NCI-H2196 (cell line): ENCODE measurements around the gene FPGS.
A peak's percentile ranks its signal among the peaks of the same experiment; 100 is the strongest.
"Not testable (repeated sequence)": the region's sequence is repeated elsewhere in the genome, so short reads cannot be mapped to it uniquely, and the experiment has no call there.

Experiments used
- DNase-seq: peaks from one replicate; lab custom pipeline; 2025; ENCODE audit not compliant: unreplicated experiment; lab: John Stamatoyannopoulos, UW

Gene FPGS

GRCh38 chr9:127802576-127803443 is at the start of gene FPGS:
TSS of gene FPGS (plus strand) at chr9:127802882. CDS start at chr9:127802925, 43 bp downstream.
- DNase-seq, result peak; percentile 89

GRCh38 chr9:127753148-127753547 is 49.5 kb upstream of the FPGS start:
- DNase-seq, result no peak

- no peak for DNase-seq
Observed at GRCh38 chr9:127753622-127754021, 49.1 kb upstream of the FPGS start.

GRCh38 chr9:127754099-127755060 is 48.3 kb upstream of the FPGS start:
- peak; percentile 71 for DNase-seq

GRCh38 chr9:127755061-127756060 is 47.3 kb upstream of the FPGS start:
- peak; percentile 6 for DNase-seq

GRCh38 chr9:127756233-127756632 is 46.4 kb upstream of the FPGS start:
- DNase-seq, result no peak

- not testable (repeated sequence) for DNase-seq
Observed at GRCh38 chr9:127756776-127757175, 45.9 kb upstream of the FPGS start.

GRCh38 chr9:127758843-127759242 is 43.8 kb upstream of the FPGS start:
- no peak for DNase-seq

GRCh38 chr9:127761061-127761460 is 41.6 kb upstream of the FPGS start:
- DNase-seq, result no peak

- DNase-seq, result no peak
Observed at GRCh38 chr9:127761491-127761956, 41.2 kb upstream of the FPGS start.

GRCh38 chr9:127762111-127762676 is 40.5 kb upstream of the FPGS start:
- no peak for DNase-seq

- DNase-seq, result no peak
Observed at GRCh38 chr9:127763918-127764384, 38.7 kb upstream of the FPGS start.

GRCh38 chr9:127765418-127765817 is 37.3 kb upstream of the FPGS start:
- DNase-seq, result no peak

GRCh38 chr9:127767410-127767809 is 35.3 kb upstream of the FPGS start:
- no peak for DNase-seq

- no peak for DNase-seq
Observed at GRCh38 chr9:127767909-127768331, 34.8 kb upstream of the FPGS start.

- no peak for DNase-seq
Observed at GRCh38 chr9:127768698-127769097, 34.0 kb upstream of the FPGS start.

- no peak for DNase-seq
Observed at GRCh38 chr9:127769101-127769500, 33.6 kb upstream of the FPGS start.

GRCh38 chr9:127769929-127770582 is 32.6 kb upstream of the FPGS start:
- no peak for DNase-seq

- no peak for DNase-seq
Observed at GRCh38 chr9:127770583-127770904, 32.1 kb upstream of the FPGS start.
